ENCODE measurements around the gene SLC41A1.

DNA sequence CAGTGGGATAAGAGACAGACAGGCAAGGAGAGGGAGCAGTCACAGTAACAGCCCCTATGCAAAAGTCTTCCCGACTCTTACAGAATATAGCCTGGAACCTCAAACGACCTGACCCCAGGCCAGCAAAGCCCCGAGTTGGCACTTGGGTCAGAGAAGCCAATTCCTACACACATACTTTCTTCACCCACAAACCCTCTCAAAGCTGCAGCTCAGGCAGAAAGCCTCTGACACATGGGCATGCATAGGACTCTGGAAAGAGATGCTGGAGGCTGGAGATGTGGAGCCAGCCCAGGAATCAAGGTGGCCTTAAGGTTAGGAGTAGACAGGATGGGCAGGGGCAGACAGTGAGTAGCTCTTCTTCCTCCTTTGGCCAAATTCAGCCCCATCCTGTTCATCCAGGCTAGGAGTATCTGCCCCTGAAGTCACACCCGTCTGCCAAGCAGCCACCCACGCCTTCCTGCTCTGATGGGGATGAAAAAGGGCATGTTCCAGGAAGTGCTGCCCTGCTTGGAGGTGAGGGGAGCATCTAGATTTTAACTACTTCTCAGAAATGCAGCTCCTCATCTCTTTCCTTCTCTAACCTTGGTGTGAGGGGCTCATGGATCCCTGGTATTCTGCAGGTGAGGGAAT lies 7.8 kb downstream of the SLC41A1 start:
- no peak for TF ChIP-seq CTCF (conservative IDR thresholded peaks at IDR 0.05 in 1 of 2, IDR thresholded peaks at IDR 0.05 in 1 of 2; ENCODE audit: extremely low read depth in 1 of 2, insufficient read depth in 1 of 2, low read depth in 1 of 2, low read length in 2 of 2)
- no peak for TF ChIP-seq EZH2 (IDR thresholded peaks at IDR 0.05; ENCODE audit: borderline replicate concordance, low read length)

All from mammary epithelial cell (primary cell).